Measurements from ENCODE around the gene RRAS2. TPM values are rescaled to one million over a fixed set of nuclear protein-coding genes. Genes with fewer than 3 reads are reported as not detected.
A peak's percentile ranks its signal among the peaks of the same experiment; 100 is the strongest.
"Not testable (repeated sequence)": the region's sequence is repeated elsewhere in the genome, so short reads cannot be mapped to it uniquely, and the experiment has no call there.

Gene RRAS2
- total RNA-seq, 1 donor from 2014 or later: 102 TPM

DNA sequence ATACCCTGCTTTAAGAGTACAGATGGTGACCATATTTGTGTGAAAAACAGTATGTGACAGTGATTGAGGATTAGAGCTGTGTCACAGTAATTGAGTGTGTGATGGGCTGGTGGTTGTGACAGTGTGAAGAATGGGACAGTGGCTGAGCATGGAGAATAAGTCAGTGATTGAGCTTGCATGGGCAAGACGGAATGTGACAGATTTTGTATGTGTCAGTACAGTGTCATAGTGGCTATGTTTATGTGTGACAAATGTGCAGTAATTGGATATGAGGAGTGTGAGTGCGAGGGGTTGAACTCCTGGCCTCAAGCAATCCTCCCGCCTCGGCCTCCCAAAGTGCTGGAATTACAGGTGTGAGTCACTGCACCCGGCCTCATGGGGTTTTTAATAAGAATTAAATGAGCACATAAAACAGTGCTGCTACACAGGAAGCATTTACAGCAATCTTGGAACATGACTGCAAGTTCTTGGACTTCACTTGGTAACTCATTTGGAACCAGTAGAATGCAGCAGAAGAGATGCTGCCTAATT lies 583 bp upstream of the RRAS2 start:
- no peak for DNase-seq (ENCODE audit: low read depth)

DNA sequence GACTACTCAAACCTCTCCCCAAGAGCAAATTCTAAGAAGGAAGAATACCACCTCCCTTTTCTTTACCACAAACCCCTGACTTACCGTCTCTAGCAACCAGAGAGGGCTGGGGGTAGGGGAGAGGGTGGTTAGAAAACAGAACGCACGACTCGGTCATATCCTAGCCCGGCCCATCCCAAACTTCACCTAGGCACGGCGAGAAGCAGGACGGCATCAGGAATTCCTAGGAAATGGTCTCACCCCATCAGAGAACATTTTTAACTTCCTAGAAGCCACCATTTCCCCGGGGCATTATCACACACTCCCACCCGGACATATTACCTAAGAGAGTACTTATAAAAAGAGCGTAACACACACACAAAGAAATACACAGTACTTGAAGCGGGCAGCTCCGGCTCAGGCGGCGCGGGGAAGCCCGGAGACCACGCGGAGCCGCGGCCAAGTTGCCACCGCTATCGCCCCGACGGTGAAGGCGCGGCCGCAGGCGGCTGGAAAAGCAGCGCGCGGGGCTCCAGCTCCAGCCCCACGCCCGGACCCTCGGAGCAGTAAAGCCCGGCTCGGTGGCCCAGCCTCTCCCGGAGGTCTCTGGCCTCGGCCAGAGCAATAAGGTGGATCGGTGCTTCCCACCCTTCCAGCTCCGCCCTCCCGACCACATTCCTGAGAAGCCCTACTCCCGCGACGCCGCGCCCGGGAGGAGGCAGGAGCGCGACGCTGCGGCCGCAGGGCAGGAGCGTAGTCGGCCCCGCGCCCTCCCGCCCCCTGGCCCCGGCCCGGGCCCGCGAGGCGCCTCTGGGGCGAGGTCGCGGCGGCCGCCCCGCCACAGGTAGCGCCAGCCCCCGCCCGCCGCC lies 878 bp downstream of the RRAS2 start:
- TF ChIP-seq, protein P1, sequence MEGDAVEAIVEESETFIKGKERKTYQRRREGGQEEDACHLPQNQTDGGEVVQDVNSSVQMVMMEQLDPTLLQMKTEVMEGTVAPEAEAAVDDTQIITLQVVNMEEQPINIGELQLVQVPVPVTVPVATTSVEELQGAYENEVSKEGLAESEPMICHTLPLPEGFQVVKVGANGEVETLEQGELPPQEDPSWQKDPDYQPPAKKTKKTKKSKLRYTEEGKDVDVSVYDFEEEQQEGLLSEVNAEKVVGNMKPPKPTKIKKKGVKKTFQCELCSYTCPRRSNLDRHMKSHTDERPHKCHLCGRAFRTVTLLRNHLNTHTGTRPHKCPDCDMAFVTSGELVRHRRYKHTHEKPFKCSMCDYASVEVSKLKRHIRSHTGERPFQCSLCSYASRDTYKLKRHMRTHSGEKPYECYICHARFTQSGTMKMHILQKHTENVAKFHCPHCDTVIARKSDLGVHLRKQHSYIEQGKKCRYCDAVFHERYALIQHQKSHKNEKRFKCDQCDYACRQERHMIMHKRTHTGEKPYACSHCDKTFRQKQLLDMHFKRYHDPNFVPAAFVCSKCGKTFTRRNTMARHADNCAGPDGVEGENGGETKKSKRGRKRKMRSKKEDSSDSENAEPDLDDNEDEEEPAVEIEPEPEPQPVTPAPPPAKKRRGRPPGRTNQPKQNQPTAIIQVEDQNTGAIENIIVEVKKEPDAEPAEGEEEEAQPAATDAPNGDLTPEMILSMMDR (IDR thresholded peaks at IDR 0.05; ENCODE audit: insufficient read depth, low read length, poor library complexity, severe bottlenecking): no peak
- Histone ChIP-seq H3K27me3 (ENCODE audit: control insufficient read depth, insufficient read depth, low read length) (no peaks in the 10 kb centered on the region), H3K4me3 (ENCODE audit: low read depth, low read length) (peak overlapping the region; percentile 81), H3K36me3 (ENCODE audit: control insufficient read depth, insufficient read depth, low read length) (no peaks in the 10 kb centered on the region)
- DNase-seq (ENCODE audit: low read depth): no peak

More for the DNA sequence above, 583 bp upstream of the RRAS2 start:
- H3K27me3 ChIP-seq (ENCODE audit: control insufficient read depth, insufficient read depth, low read length): no peaks in the 10 kb centered on the region
- no peaks in the 10 kb centered on the region for H3K36me3 ChIP-seq (ENCODE audit: control insufficient read depth, insufficient read depth, low read length)
- TF ChIP-seq, protein P1 (IDR thresholded peaks at IDR 0.05; ENCODE audit: insufficient read depth, low read length, poor library complexity, severe bottlenecking): no peak
- peak overlapping the region; percentile 81 for H3K4me3 ChIP-seq (ENCODE audit: low read depth, low read length)

DNA sequence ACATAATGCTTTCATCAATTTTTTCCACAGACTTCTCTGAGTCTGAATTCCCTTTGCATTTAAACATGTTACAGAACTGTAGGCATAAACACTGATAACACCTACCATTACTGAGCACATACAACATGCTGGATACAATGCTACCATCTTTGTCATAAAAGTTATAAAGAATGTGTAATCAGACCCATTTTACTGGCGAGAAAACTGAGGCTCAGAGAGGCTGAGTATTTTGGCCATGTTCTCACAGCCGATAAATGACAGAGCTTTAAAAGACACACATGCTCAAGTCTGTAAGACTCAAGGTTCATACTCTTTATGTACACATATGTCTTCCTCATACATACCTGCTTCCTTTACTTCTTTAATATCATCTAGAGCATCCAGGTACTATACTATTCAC lies 2.6 kb downstream of the RRAS2 start:
- no peak overlapping the region for H3K4me3 ChIP-seq (ENCODE audit: low read depth, low read length)
- H3K27me3 ChIP-seq (ENCODE audit: control insufficient read depth, insufficient read depth, low read length): no peaks in the 10 kb centered on the region
- TF ChIP-seq, protein P1 (IDR thresholded peaks at IDR 0.05; ENCODE audit: insufficient read depth, low read length, poor library complexity, severe bottlenecking): no peak
- DNase-seq (ENCODE audit: low read depth): no peak
- no peaks in the 10 kb centered on the region for H3K36me3 ChIP-seq (ENCODE audit: control insufficient read depth, insufficient read depth, low read length)

DNA sequence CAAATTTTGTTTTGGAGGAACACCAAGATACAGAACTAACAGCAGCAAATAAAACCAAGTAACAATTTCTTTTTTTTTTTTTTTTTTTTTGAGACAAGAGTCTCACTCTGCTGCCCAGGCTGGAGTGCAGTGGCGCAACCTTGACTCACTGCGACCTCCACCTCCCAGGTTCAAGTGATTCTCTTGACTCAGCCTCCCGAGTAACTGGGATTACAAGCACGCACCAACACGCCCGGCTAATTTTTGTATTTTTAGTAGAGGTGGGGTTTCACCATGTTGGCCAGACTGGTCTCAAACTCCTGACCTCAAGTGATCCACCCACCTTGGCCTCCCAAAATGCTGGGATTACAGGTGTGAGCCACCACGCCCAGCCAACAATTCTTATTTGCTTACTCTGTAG lies 4.4 kb downstream of the RRAS2 start:
- not testable (repeated sequence) for DNase-seq (ENCODE audit: low read depth); H3K4me3 ChIP-seq (ENCODE audit: low read depth, low read length); H3K36me3 ChIP-seq (ENCODE audit: control insufficient read depth, insufficient read depth, low read length); H3K27me3 ChIP-seq (ENCODE audit: control insufficient read depth, insufficient read depth, low read length)

DNA sequence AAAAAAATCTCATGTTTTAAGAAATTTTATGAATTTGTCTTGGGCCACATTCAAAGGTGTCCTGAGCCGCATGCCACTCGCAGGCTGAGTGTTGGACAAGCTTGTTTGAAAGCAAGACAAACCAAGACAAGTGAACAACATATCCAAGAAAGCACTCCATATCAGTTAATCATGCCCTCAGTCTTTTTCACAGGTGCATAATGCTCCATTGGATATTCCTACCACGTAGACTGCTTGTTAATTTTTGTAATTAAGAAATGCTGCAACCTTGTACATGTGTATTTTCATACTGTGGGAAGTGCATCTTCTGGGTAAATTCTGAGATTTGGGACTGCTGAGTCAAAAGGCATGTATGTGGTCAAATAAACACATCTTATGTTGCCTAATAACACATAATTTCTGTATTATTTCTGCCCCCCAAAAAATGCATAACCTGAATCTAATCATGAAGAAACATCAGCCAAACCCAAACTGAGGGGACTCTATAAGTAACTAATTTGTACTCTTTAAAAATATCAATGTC lies 8.2 kb downstream of the RRAS2 start:
- Histone ChIP-seq H3K36me3 (ENCODE audit: control insufficient read depth, insufficient read depth, low read length) (no peaks in the 10 kb centered on the region), H3K27me3 (ENCODE audit: control insufficient read depth, insufficient read depth, low read length) (no peaks in the 10 kb centered on the region), H3K4me3 (ENCODE audit: low read depth, low read length) (no peak overlapping the region)
- DNase-seq (ENCODE audit: low read depth): no peak
- TF ChIP-seq, protein P1 (IDR thresholded peaks at IDR 0.05; ENCODE audit: insufficient read depth, low read length, poor library complexity, severe bottlenecking): no peak

DNA sequence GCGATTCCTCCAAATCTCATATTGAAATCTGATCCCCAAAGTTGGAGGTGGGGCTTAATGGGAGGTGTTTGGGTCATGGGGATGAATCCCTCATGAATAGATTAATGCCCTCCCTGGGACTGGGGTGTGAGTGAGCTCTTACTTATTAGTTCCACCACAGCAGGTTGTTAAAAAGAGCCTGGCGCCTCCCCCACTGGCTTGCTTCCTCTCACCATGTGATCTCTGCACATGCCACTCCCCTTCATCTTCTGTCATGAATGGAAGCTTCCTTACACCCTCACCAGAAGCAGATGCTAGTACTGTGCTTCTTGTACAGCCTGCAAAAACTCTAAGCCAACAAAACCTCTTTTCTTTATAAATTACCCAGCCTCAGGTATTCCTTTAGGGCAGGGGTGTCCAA lies 8.8 kb downstream of the RRAS2 start:
- DNase-seq (ENCODE audit: low read depth): no peak
- Histone ChIP-seq H3K4me3 (ENCODE audit: low read depth, low read length) (no peak overlapping the region), H3K27me3 (ENCODE audit: control insufficient read depth, insufficient read depth, low read length) (no peaks in the 10 kb centered on the region), H3K36me3 (ENCODE audit: control insufficient read depth, insufficient read depth, low read length) (no peaks in the 10 kb centered on the region)
- TF ChIP-seq, protein P1 (IDR thresholded peaks at IDR 0.05; ENCODE audit: insufficient read depth, low read length, poor library complexity, severe bottlenecking): no peak

Data from kidney epithelial cell (primary cell).